HepG2 (cell line): Measurements from ENCODE around the gene HOXB5. TPM values are rescaled to one million over a fixed set of nuclear protein-coding genes. Genes with fewer than 3 reads are reported as not detected.

Experiments
- ATAC-seq: fragments of 200-7000 bp; cut with Tn5 transposase; 3 replicates; pipeline ENCODE4 v1.9.1; 2020; ENCODE audit warnings: mild to moderate bottlenecking, moderate library complexity
- BruUV-seq: library from RNA; stranded (reverse); fragments of 400-500 nt; replicated peaks from 2 replicates; lab custom pipeline; 2021; lab: Mats Ljungman, UMichigan
- CTCF ChIA-PET: fragments of 300-600 bp; formaldehyde crosslinking; extraction: SDS; loops from one replicate; lab custom pipeline; 2021; ENCODE audit warnings: low total read pairs, inconsistent platforms, low intra/inter-chr PET ratio; lab: Yijun Ruan, JAX
- POLR2A ChIA-PET: fragments of 350-600 bp; sonication (Branson Sonifier 250); formaldehyde crosslinking; loops from one replicate; lab custom pipeline; 2020; ENCODE audit warnings: antibody characterized with exemption, inconsistent platforms; lab: Yijun Ruan, JAX
- DNase-seq: peaks from one replicate; pipeline ENCODE4 v3.0.0-alpha.2; 2015; ENCODE audit warnings: low spot score
- FAIRE-seq: peaks from 3 replicates; lab custom pipeline; 2011; peaks lifted over from hg19 to GRCh38; lab: Jason Lieb, UNC
- H2AFZ ChIP-seq: one replicate; pipeline ENCODE4 v1.6.1; 2011; ENCODE audit warnings: low read length, inconsistent platforms
- H3K27ac ChIP-seq: fragments of 300-600 bp; 3 replicates; pipeline ENCODE4 v1.8.0; 2011; ENCODE audit warnings: mixed run types, mild to moderate bottlenecking, mixed read lengths, low read length, inconsistent platforms; ENCODE audit not compliant: insufficient read depth; ENCODE audit errors: extremely low read length
- H3K27me3 ChIP-seq, 2 experiments: fragments of 200-600 bp in 1 of 2; 2 replicates in 1 of 2; 3 replicates in 1 of 2; pipeline versions ENCODE4 v1.6.0 to v1.8.0; 2011; ENCODE audit warnings: low read length in 2 of 2, mild to moderate bottlenecking in 2 of 2, moderate library complexity in 2 of 2, inconsistent platforms in 1 of 2; ENCODE audit not compliant: insufficient read depth in 2 of 2, control insufficient read depth in 1 of 2
- H3K36me3 ChIP-seq, 2 experiments: fragments of 200-600 bp in 1 of 2; replicated peaks in 1 of 2; 2 replicates in 1 of 2; 3 replicates in 1 of 2; pipeline versions ENCODE4 v1.5.1 to v1.8.0; 2011; ENCODE audit warnings: low read length in 2 of 2, inconsistent platforms in 1 of 2; ENCODE audit not compliant: insufficient read depth in 2 of 2, control insufficient read depth in 1 of 2
- H3K4me1 ChIP-seq: 2 replicates; pipeline ENCODE4 v1.5.1; 2012; ENCODE audit warnings: low read length, inconsistent platforms; ENCODE audit not compliant: insufficient read depth
- H3K4me2 ChIP-seq: 2 replicates; pipeline ENCODE4 v1.6.0; 2011; ENCODE audit warnings: low read depth, low read length, inconsistent platforms
- H3K4me3 ChIP-seq, 3 experiments: fragments of 200-600 bp in 1 of 3; sonication (generic), shearing (Covaris generic) in 1 of 3; replicated peaks in 1 of 3; 2 replicates each; pipeline ENCODE4 v1.5.1; 2011 to 2016; ENCODE audit warnings: low read length in 3 of 3, inconsistent platforms in 2 of 3, low read depth in 2 of 3, mild to moderate bottlenecking in 2 of 3, control low read depth in 1 of 3, mixed read lengths in 1 of 3; ENCODE audit not compliant: insufficient read depth in 1 of 3
- H3K79me2 ChIP-seq: one replicate; pipeline ENCODE4 v1.6.1; 2011; ENCODE audit warnings: low read length, inconsistent platforms; ENCODE audit not compliant: insufficient read depth
- H3K9ac ChIP-seq: 2 replicates; pipeline ENCODE4 v1.6.0; 2011; ENCODE audit warnings: mild to moderate bottlenecking, low read depth, low read length, inconsistent platforms; ENCODE audit not compliant: insufficient read depth
- H3K9me3 ChIP-seq: 2 replicates; pipeline ENCODE4 v1.5.1; 2012; ENCODE audit warnings: mild to moderate bottlenecking, low read length
- H4K20me1 ChIP-seq: 2 replicates; pipeline ENCODE4 v1.6.0; 2011; ENCODE audit warnings: inconsistent platforms, mild to moderate bottlenecking, low read length, moderate library complexity; ENCODE audit not compliant: insufficient read depth
- CENPBD1 ChIP-seq: sonication (generic); formaldehyde crosslinking; IDR thresholded peaks from 2 replicates; pipeline ENCODE4 v1.8.0; 2022; ENCODE audit warnings: missing genetic modification reagents, low read depth, mild to moderate bottlenecking, borderline replicate concordance
- EZH2 ChIP-seq: conservative IDR thresholded peaks from 2 replicates; pipeline ENCODE4 v1.6.1; 2012; ENCODE audit warnings: mild to moderate bottlenecking, low read depth, low read length, moderate library complexity
- NAIF1 ChIP-seq: sonication (generic); formaldehyde crosslinking; IDR thresholded peaks from 2 replicates; pipeline ENCODE4 v1.5.0; 2020; ENCODE audit warnings: mild to moderate bottlenecking, missing genetic modification reagents, borderline replicate concordance
- SIN3A ChIP-seq: IDR thresholded peaks from 2 replicates; pipeline ENCODE4 v1.6.1; 2011; ENCODE audit warnings: low read depth, mild to moderate bottlenecking, control low read depth, low read length, borderline replicate concordance
- ZMYM4 ChIP-seq: sonication (generic); formaldehyde crosslinking; IDR thresholded peaks from 2 replicates; pipeline ENCODE4 v1.8.1; 2023; ENCODE audit warnings: mild to moderate bottlenecking, missing genetic modification reagents
- ZNF136 ChIP-seq: sonication (generic); formaldehyde crosslinking; IDR thresholded peaks from 2 replicates; pipeline ENCODE4 v1.8.1; 2022; ENCODE audit warnings: low read depth, mild to moderate bottlenecking, moderate library complexity, missing genetic modification reagents
- ZNF44 ChIP-seq: sonication (generic); formaldehyde crosslinking; IDR thresholded peaks from 2 replicates; pipeline ENCODE4 v1.5.1; 2020; ENCODE audit warnings: mild to moderate bottlenecking, missing genetic modification reagents
- ZNF639 ChIP-seq: conservative IDR thresholded peaks from 2 replicates; pipeline ENCODE4 v1.6.1; 2018; ENCODE audit warnings: missing genetic modification reagents
- WGBS: methylation state at CpG from one replicate; pipeline ENCODE4 v1.1.6; 2017; ENCODE audit warnings: low lambda C conversion rate; 5-methylcytosine and 5-hydroxymethylcytosine counted together
- in situ Hi-C: cut with HindIII; loops from 2 replicates; pipeline ENCODE4 v1.10.0; 2017; ENCODE audit warnings: low pct_unique_long_range_greater_than_20kb; ENCODE audit not compliant: extremely low pct_ligation_motif_present
- intact Hi-C: fragments of 100-400 bp; cut with micrococcal nuclease; formaldehyde crosslinking; loops from one replicate; pipeline ENCODE4 v1.10.0; 2022; ENCODE audit not compliant: unreplicated experiment
- polyA plus RNA-seq, 8 experiments: library from polyadenylated mRNA; depleted of rRNA in 3 of 8; stranded (reverse) in 7 of 8; unstranded in 1 of 8; fragments of >200 nt; fragmentation: Illumina TruSeq in 4 of 8; extraction: Trizol in 4 of 8; gene quantifications; 2 replicates each; pipeline versions ENCODE4 v1.2.1 to v1.2.3, GENCODE V29; 2011 to 2016; ENCODE audit warnings: low read depth in 4 of 8, missing spikeins in 1 of 8, mixed read lengths in 1 of 8; ENCODE audit not compliant: insufficient read depth in 1 of 8
- total RNA-seq, 5 experiments: library from RNA; depleted of rRNA; stranded (reverse); fragments of >200 nt; fragmentation: Illumina TruSeq; extraction: Trizol; gene quantifications; 2 replicates each; pipeline ENCODE4 v1.2.3, GENCODE V29; 2016; ENCODE audit warnings: low read depth in 1 of 5
- TF ChIP-seq, protein P1 (sequence below): sonication (generic); formaldehyde crosslinking; IDR thresholded peaks from 2 replicates; pipeline ENCODE4 v1.5.0; 2020; ENCODE audit warnings: missing genetic modification reagents

The HOXB5 gene
- total and polyA plus RNA-seq, 2 of the 13 experiments (the other 11 are each of a cell fraction or from before 2014, with no cell fraction given), result not detected

- no peaks in the 10 kb centered on the region for H3K36me3 ChIP-seq
- intact Hi-C loops, result loop anchor here (5.0 kb wide), 2 partner anchors 354 to 589 kb away; no protein-coding TSS in a partner anchor
- ChIA-PET POLR2A (no interaction called here), CTCF (interaction anchor here (1.5 kb wide), 1 partner anchor 281 kb away, joined by 5 read pairs; no protein-coding TSS in a partner anchor)
- H3K4me3 ChIP-seq, result no peak overlapping the region
- no peak for FAIRE-seq
- BruUV-seq, result no TSS peak
- H2AFZ ChIP-seq, result no peak overlapping the region
- H3K27ac ChIP-seq, result no peak overlapping the region
- ATAC-seq, result no peak
- H3K27me3 ChIP-seq, result peaks cover 42 to 97% of the 10 kb centered on the region in 2 experiments
- H3K79me2 ChIP-seq, result no peaks in the 10 kb centered on the region
- WGBS, result 12% methylated on average over 16 of the region's 17 CpGs
- TF ChIP-seq ZNF136 (CRISPR knock-in tag) (no peak), SIN3A (no peak), ZNF44 (CRISPR knock-in tag) (no peak), EZH2 (peak; percentile 40; the same call in 1 of the 2 replicates), NAIF1 (CRISPR knock-in tag) (no peak), ZMYM4 (CRISPR knock-in tag) (no peak), CENPBD1 (no peak), ZNF639 (CRISPR knock-in tag) (no peak)
- TF ChIP-seq, protein P1, sequence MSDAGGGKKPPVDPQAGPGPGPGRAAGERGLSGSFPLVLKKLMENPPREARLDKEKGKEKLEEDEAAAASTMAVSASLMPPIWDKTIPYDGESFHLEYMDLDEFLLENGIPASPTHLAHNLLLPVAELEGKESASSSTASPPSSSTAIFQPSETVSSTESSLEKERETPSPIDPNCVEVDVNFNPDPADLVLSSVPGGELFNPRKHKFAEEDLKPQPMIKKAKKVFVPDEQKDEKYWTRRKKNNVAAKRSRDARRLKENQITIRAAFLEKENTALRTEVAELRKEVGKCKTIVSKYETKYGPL (CRISPR knock-in tag), result no peak
- TF ChIP-seq, all 625 proteins: peak for 1
- peaks cover 8% of the 10 kb centered on the region; the same call in 1 of the 2 replicates for H4K20me1 ChIP-seq
- no peaks in the 10 kb centered on the region for H3K9me3 ChIP-seq
- no peak overlapping the region for H3K4me2 ChIP-seq
- no peak overlapping the region for H3K9ac ChIP-seq
- DNase-seq, result no peak
- H3K4me1 ChIP-seq, result peaks cover 10% of the 10 kb centered on the region
- in situ Hi-C loops, result no loop called here
These were observed 22.6 kb upstream of the HOXB5 start for GRCh38 chr17:48615963-48616716.
